Measurements from ENCODE around the gene PPIL1.
A peak's percentile ranks its signal among the peaks of the same experiment; 100 is the strongest.

The PPIL1 gene

GRCh38 chr6:36843170-36843569, 31.4 kb downstream of the PPIL1 start:
- Histone ChIP-seq H3K4me3 (ENCODE audit: low read depth, low read length, poor library complexity, severe bottlenecking) (no peak overlapping the region), H3K27ac (ENCODE audit: low read depth, low read length, poor library complexity, severe bottlenecking) (no peak overlapping the region), H3K79me2 (ENCODE audit: insufficient read depth, low read length) (no peaks in the 10 kb centered on the region), H3K36me3 (ENCODE audit: insufficient read depth, low read length) (no peaks in the 10 kb centered on the region), H3K27me3 (ENCODE audit: insufficient read depth, low read length) (peaks cover 9% of the 10 kb centered on the region; the same call in 1 of the 2 replicates), H3K9me3 (ENCODE audit: low read length) (no peaks in the 10 kb centered on the region), H3K4me1 (ENCODE audit: insufficient read depth, low read length, severe bottlenecking) (peaks cover 11% of the 10 kb centered on the region), H4K20me1 (ENCODE audit: insufficient read depth, low read length) (no peaks in the 10 kb centered on the region), H3K4me2 (ENCODE audit: low read length) (no peak overlapping the region), H3K9ac (ENCODE audit: low read length) (no peak overlapping the region), H2AFZ (ENCODE audit: low read length) (no peak overlapping the region), H3F3A (ENCODE audit: insufficient read depth, low read length) (no peaks in the 10 kb centered on the region), H3K9me2 (ENCODE audit: low read depth, low read length) (no peaks in the 10 kb centered on the region)
- no peak for TF ChIP-seq CTCF (IDR thresholded peaks at IDR 0.05; ENCODE audit: low read length)
- TF ChIP-seq EZH2 (IDR thresholded peaks at IDR 0.05; ENCODE audit: borderline replicate concordance, low read length) = no peak

GRCh38 chr6:36841756-36842155, 32.8 kb downstream of the PPIL1 start:
- Histone ChIP-seq H3K9me2 (ENCODE audit: low read depth, low read length) (no peaks in the 10 kb centered on the region), H3K4me3 (ENCODE audit: low read depth, low read length, poor library complexity, severe bottlenecking) (no peak overlapping the region), H2AFZ (ENCODE audit: low read length) (no peak overlapping the region), H3K79me2 (ENCODE audit: insufficient read depth, low read length) (no peaks in the 10 kb centered on the region), H3K9ac (ENCODE audit: low read length) (no peak overlapping the region), H3K27me3 (ENCODE audit: insufficient read depth, low read length) (peaks cover 9% of the 10 kb centered on the region; the same call in 1 of the 2 replicates), H4K20me1 (ENCODE audit: insufficient read depth, low read length) (no peaks in the 10 kb centered on the region), H3K4me2 (ENCODE audit: low read length) (no peak overlapping the region), H3K4me1 (ENCODE audit: insufficient read depth, low read length, severe bottlenecking) (peaks cover 11% of the 10 kb centered on the region), H3F3A (ENCODE audit: insufficient read depth, low read length) (no peaks in the 10 kb centered on the region), H3K36me3 (ENCODE audit: insufficient read depth, low read length) (no peaks in the 10 kb centered on the region), H3K9me3 (ENCODE audit: low read length) (no peaks in the 10 kb centered on the region), H3K27ac (ENCODE audit: low read depth, low read length, poor library complexity, severe bottlenecking) (no peak overlapping the region)
- TF ChIP-seq CTCF (IDR thresholded peaks at IDR 0.05; ENCODE audit: low read length) (no peak), EZH2 (IDR thresholded peaks at IDR 0.05; ENCODE audit: borderline replicate concordance, low read length) (no peak)

GRCh38 chr6:36840432-36841403, 33.9 kb downstream of the PPIL1 start:
- Histone ChIP-seq H3K9ac (ENCODE audit: low read length) (no peak overlapping the region), H2AFZ (ENCODE audit: low read length) (no peak overlapping the region), H3F3A (ENCODE audit: insufficient read depth, low read length) (no peaks in the 10 kb centered on the region), H3K27me3 (ENCODE audit: insufficient read depth, low read length) (peaks cover 9% of the 10 kb centered on the region; the same call in 1 of the 2 replicates), H3K9me3 (ENCODE audit: low read length) (no peaks in the 10 kb centered on the region), H3K9me2 (ENCODE audit: low read depth, low read length) (no peaks in the 10 kb centered on the region), H3K4me2 (ENCODE audit: low read length) (peak overlapping the region; percentile 67), H3K4me1 (ENCODE audit: insufficient read depth, low read length, severe bottlenecking) (peaks cover 11% of the 10 kb centered on the region), H3K27ac (ENCODE audit: low read depth, low read length, poor library complexity, severe bottlenecking) (no peak overlapping the region), H3K36me3 (ENCODE audit: insufficient read depth, low read length) (no peaks in the 10 kb centered on the region), H4K20me1 (ENCODE audit: insufficient read depth, low read length) (no peaks in the 10 kb centered on the region), H3K4me3 (ENCODE audit: low read depth, low read length, poor library complexity, severe bottlenecking) (peak overlapping the region; percentile 51), H3K79me2 (ENCODE audit: insufficient read depth, low read length) (no peaks in the 10 kb centered on the region)
- TF ChIP-seq EZH2 (IDR thresholded peaks at IDR 0.05; ENCODE audit: borderline replicate concordance, low read length) (no peak), CTCF (IDR thresholded peaks at IDR 0.05; ENCODE audit: low read length) (no peak)
